Endothelial cell of umbilical vein (primary cell): ENCODE data around the gene TTC36.

Experiments
- CTCF ChIP-seq, 2 donors: IDR thresholded peaks; 1 replicate in 1 of 2; 2 replicates in 1 of 2; pipeline ENCODE4 v1.5.1; 2011; ENCODE audit warnings: low read length in 2 of 2, mild to moderate bottlenecking in 2 of 2, moderate library complexity in 2 of 2, control low read depth in 1 of 2, inconsistent platforms in 1 of 2, low read depth in 1 of 2; ENCODE audit not compliant: insufficient read depth in 1 of 2; ENCODE audit errors: extremely low read depth in 1 of 2
- EZH2 ChIP-seq: IDR thresholded peaks from 2 replicates; pipeline ENCODE4 v1.6.1; 2012; ENCODE audit warnings: borderline replicate concordance, low read depth, mild to moderate bottlenecking, moderate library complexity, low read length, inconsistent platforms; ENCODE audit not compliant: severe bottlenecking
- FOS ChIP-seq: IDR thresholded peaks from 2 replicates; pipeline ENCODE4 v1.6.1; 2011; ENCODE audit warnings: mild to moderate bottlenecking, low read length, moderate library complexity, borderline replicate concordance; ENCODE audit not compliant: insufficient read depth
- GATA2 ChIP-seq: IDR thresholded peaks from 2 replicates; pipeline ENCODE4 v1.7.0; 2011; ENCODE audit warnings: low read depth, mild to moderate bottlenecking, moderate library complexity, mixed read lengths, low read length; ENCODE audit not compliant: insufficient read length, insufficient read depth
- JUN ChIP-seq: IDR thresholded peaks from 2 replicates; pipeline ENCODE4 v1.6.1; 2011; ENCODE audit warnings: borderline replicate concordance, low read depth; ENCODE audit not compliant: insufficient read length, insufficient read depth
- MAX ChIP-seq: IDR thresholded peaks from 2 replicates; pipeline ENCODE4 v1.6.1; 2011; ENCODE audit not compliant: insufficient read depth, insufficient read length
- MYC ChIP-seq: IDR thresholded peaks from one replicate; pipeline ENCODE4 v1.6.1; 2011; ENCODE audit warnings: mild to moderate bottlenecking, low read depth, low read length
- POLR2A ChIP-seq: IDR thresholded peaks from 2 replicates; pipeline ENCODE4 v1.6.1; 2012; ENCODE audit warnings: low read depth, mild to moderate bottlenecking, control low read depth, low read length
- POLR2AphosphoS5 ChIP-seq: IDR thresholded peaks from 2 replicates; pipeline ENCODE4 v1.6.1; 2012; ENCODE audit warnings: low read depth, mild to moderate bottlenecking, control low read depth, low read length, moderate library complexity; ENCODE audit not compliant: insufficient read depth

GRCh38 chr11:118544647-118545010 is 17.4 kb downstream of the TTC36 start:
- TF ChIP-seq CTCF (IDR thresholded peaks at IDR 0.05; ENCODE audit: extremely low read depth in 1 of 2, insufficient read depth in 1 of 2, low read depth in 1 of 2, low read length in 2 of 2), result no peak
- no peak for TF ChIP-seq FOS
- no peak for TF ChIP-seq JUN
- TF ChIP-seq EZH2, result no peak
- no peak for TF ChIP-seq POLR2A
- TF ChIP-seq POLR2AphosphoS5, result no peak
- no peak for TF ChIP-seq MAX
- no peak for TF ChIP-seq MYC
- no peak for TF ChIP-seq GATA2
